ENCODE measurements around the gene FBH1. TPM values are rescaled to one million over a fixed set of nuclear protein-coding genes. Genes with fewer than 3 reads are reported as not detected.

Gene FBH1
- total and polyA plus RNA-seq, 10 of the 15 experiments (the other 5 are each of a cell fraction or from before 2014, with no cell fraction given), result 6.1 to 67.6 (median 47.2) TPM

GRCh38 chr10:5975641-5976473, 85.8 kb downstream of the FBH1 start (continued):
- TF ChIP-seq BCL3 (IDR thresholded peaks at IDR 0.05; ENCODE audit: borderline replicate concordance, insufficient read depth, low read depth, low read length, poor library complexity, severe bottlenecking), result peak; percentile 64
- no peak for TF ChIP-seq SPI1 (IDR thresholded peaks at IDR 0.05; ENCODE audit: borderline replicate concordance, insufficient read depth, low read depth, low read length)
- TF ChIP-seq RCOR1 (conservative IDR thresholded peaks at IDR 0.05; ENCODE audit: low read depth, low read length), result 0 out of 2 replicates have a peak, but pooled peaks have one; percentile 4
- TF ChIP-seq RUNX3 (IDR thresholded peaks at IDR 0.05; ENCODE audit: low read length), result peak; percentile 44
- TF ChIP-seq ZNF384 (IDR thresholded peaks at IDR 0.05; ENCODE audit: borderline replicate concordance, low read depth, low read length), result no peak
- TF ChIP-seq IRF4 (IDR thresholded peaks at IDR 0.05; ENCODE audit: low read depth, low read length), result peak; percentile 77
- TF ChIP-seq TAF1 (IDR thresholded peaks at IDR 0.05; ENCODE audit: borderline replicate concordance, low read depth, low read length), result peak; percentile 55; the same call in 1 of the 2 replicates
- TF ChIP-seq, protein P1, sequence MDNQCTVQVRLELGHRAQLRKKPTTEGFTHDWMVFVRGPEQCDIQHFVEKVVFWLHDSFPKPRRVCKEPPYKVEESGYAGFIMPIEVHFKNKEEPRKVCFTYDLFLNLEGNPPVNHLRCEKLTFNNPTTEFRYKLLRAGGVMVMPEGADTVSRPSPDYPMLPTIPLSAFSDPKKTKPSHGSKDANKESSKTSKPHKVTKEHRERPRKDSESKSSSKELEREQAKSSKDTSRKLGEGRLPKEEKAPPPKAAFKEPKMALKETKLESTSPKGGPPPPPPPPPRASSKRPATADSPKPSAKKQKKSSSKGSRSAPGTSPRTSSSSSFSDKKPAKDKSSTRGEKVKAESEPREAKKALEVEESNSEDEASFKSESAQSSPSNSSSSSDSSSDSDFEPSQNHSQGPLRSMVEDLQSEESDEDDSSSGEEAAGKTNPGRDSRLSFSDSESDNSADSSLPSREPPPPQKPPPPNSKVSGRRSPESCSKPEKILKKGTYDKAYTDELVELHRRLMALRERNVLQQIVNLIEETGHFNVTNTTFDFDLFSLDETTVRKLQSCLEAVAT (IDR thresholded peaks at IDR 0.05), result peak; percentile 99
- TF ChIP-seq NFYB (IDR thresholded peaks at IDR 0.05; ENCODE audit: insufficient read depth, low read depth, low read length), result no peak
- no peak for TF ChIP-seq NFYA (IDR thresholded peaks at IDR 0.05; ENCODE audit: borderline replicate concordance, low read depth, low read length)
- peak; percentile 60; the same call in 1 of the 2 replicates for TF ChIP-seq CREB1 (IDR thresholded peaks at IDR 0.05; ENCODE audit: low read depth)
- TF ChIP-seq DPF2 (IDR thresholded peaks at IDR 0.05), result peak; percentile 37; the same call in 1 of the 2 replicates

Data from GM12878 (cell line).